GM08714 (cell line): ENCODE measurements around the gene EEF1B2.
"Not testable (repeated sequence)": the region's sequence is repeated elsewhere in the genome, so short reads cannot be mapped to it uniquely, and the experiment has no call there.

Experiments
- H3K4me3 ChIP-seq: fragments of 200-500 bp; sonication (Bioruptor generic); 2 replicates; pipeline ENCODE4 v1.5.1; 2014; ENCODE audit warnings: mild to moderate bottlenecking, low read length, inconsistent platforms
- ZNF274 ChIP-seq: IDR thresholded peaks from 2 replicates; pipeline ENCODE4 v1.6.1; 2012; ENCODE audit warnings: mild to moderate bottlenecking, low read depth, low read length

EEF1B2 gene

GRCh38 chr2:206158563-206159345 is 941 bp upstream of the EEF1B2 start:
- no peak for TF ChIP-seq ZNF274
- peak overlapping the region; percentile 93 for H3K4me3 ChIP-seq

DNA sequence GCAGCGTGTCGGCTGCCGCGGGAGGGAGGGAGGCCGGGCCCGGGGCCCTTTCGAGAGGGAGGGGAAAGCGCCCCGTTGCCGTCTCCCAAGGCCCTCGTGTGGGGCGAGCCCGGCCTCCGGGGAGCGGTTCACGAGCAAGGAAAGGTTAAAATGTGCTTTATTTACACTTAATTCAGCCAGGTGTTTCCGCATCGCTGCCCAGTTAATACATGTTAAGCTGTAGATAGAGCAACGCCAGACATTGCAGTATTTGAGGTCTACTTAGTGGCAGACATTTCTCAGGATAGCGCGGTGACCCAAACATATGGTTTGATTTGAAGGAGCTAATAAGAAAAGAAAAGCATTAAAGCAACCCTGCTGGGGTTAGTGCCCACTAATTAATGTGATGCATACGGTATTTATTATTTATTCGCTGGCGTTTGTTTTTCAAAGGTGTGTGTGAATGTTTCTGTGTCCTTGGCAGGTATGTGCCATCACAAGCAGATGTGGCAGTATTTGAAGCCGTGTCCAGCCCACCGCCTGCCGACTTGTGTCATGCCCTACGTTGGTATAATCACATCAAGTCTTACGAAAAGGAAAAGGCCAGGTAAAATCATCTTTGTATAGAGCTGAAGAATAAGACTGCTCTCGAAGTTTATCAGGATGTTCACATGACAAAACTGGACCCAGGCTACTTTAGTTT is 571 bp downstream of the EEF1B2 start:
- TF ChIP-seq ZNF274 = no peak
- H3K4me3 ChIP-seq = peak overlapping the region; percentile 100

DNA sequence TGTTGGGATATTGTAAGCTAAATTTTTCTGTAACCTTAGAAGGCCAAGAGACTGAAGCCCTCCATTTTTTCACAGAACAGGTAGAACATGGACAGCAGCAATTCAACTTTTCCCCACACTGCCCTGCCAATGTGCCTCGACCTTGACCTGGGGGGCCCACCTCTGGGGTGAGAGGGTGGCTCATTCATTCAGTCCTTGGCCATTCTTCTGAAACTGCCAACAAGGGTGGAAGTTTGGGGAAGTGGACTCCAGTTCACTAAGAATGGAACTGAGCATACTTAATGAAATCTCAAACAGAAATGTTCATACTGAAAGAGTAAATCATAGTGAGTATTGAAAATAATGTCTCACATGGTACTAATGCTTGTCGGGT is 1.1 kb downstream of the EEF1B2 start:
- peak overlapping the region; percentile 100 for H3K4me3 ChIP-seq
- TF ChIP-seq ZNF274 = no peak

GRCh38 chr2:206162401-206162800 is 2.7 kb downstream of the EEF1B2 start:
- not testable (repeated sequence) for H3K4me3 ChIP-seq

- no peak for TF ChIP-seq ZNF274
- H3K4me3 ChIP-seq = no peak overlapping the region
Measured at GRCh38 chr2:206163251-206163880, 3.7 kb downstream of the EEF1B2 start.

DNA sequence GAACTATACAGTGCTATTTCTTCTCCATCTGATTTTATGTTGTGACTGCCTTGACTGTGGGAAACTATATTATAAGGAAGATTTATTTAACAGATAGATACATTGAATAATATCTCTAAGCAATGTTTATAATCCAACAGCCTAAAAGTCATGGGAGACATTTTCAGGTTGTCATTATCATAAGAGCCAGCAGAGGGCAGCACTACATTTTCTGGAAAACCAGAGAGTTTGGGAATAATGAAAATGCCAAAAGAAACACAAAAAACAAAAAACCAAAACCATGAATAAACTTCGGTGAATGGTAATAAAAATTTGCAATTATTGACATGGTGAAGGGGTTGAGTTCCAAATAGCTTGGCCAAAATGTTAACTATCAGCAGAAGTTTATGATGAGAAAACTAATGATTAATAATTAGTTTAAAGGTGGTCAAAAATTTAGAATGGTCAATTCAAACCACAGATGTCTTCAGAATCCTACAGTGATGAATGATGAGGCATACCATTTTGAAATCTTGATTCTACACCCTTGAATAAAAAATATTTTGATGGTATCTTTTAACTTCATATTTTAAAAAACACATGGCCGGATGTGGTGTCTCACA is 4.7 kb downstream of the EEF1B2 start:
- H3K4me3 ChIP-seq = no peak overlapping the region
- no peak for TF ChIP-seq ZNF274

DNA sequence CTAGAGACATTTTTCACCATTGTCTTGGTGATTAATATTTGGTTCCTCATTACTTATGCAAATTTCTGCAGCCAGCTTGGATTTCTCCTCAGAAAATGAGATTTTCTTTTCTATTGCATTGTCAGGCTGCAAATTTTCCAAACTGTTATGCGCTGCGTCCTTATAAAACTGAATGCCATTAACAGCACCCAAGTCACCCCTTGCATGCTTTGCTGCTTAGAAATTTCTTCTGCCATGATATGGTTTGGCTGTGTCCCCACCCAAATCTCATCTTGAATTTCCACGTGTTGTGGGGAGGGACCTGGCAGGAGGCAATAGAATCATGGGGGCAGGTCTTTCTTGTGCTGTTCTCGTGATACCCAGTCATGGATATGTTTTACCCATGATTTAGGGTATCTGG is 8.5 kb downstream of the EEF1B2 start:
- not testable (repeated sequence) for H3K4me3 ChIP-seq

DNA sequence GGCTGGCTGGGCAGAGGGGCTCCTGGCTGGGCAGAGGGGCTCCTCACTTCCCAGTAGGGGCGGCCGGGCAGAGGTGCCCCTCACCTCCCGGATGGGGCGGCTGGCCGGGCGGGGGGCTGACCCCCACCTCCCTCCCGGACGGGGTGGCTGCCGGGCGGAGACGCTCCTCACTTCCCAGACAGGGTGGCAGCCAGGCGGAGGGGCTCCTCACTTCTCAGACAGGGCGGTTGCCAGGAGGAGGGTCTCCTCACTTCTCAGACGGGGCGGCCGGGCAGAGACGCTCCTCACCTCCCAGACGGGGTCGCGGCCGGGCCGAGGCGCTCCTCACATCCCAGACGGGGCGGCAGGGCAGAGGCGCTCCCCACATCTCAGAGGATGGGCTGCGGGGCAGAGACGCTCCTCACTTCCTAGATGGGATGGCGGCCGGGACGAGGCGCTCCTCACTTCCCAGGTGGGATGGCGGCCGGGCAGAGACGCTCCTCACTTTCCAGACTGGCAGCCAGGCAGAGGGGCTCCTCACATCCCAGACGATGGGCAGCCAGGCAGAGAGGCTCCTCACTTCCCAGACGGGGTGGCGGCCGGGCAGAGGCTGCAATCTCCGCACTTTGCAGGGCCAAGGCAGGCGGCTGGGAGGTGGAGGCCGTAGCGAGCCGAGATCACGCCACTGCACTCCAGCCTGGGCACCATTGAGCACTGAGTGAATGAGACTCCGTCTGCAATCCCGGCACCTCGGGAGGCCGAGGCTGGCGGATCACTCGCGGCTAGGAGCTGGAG is 12.1 kb downstream of the EEF1B2 start:
- not testable (repeated sequence) for H3K4me3 ChIP-seq

GRCh38 chr2:206173147-206173546 is 13.5 kb downstream of the EEF1B2 start:
- no peak overlapping the region for H3K4me3 ChIP-seq
- no peak for TF ChIP-seq ZNF274

DNA sequence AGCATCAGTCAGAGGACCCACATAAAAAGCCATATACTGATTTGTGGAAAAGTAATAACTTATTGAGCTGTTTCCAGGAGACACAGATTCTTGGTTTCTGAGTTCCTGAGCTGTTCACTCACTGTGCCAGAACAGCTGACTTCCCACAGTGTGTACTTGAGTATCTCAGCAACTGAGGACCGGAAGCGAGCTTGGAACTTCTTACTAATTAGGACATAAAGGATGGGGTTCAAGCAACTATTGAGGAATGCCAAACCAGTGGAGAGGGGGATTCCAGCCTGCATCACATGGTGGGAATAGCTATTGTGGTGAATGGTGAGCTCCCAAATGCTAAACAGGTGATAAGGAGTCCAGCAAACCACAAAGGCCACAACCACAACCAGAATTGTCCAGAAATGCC is 16.4 kb downstream of the EEF1B2 start:
- no peak overlapping the region for H3K4me3 ChIP-seq
- TF ChIP-seq ZNF274 = no peak

GRCh38 chr2:206176901-206177300 is 17.2 kb downstream of the EEF1B2 start:
- no peak overlapping the region for H3K4me3 ChIP-seq
- TF ChIP-seq ZNF274 = no peak

DNA sequence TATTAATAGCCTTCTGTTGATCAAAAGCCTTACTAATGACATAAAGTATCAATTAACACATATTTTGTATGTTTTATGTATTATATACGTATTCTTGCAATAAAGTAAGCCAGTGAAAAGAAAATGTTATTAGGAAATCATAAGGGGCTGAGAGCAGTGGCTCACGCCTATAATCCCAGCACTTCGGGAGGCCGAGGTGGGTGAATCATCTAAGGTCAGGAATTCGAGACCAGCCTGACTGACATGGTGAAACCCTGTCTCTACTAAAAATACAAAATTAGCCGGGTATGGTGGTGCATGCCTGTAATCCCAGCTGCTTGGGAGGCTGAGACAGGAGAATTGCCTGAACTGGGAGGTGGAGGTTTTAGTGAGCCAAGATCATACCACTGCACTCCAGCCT is 21.8 kb downstream of the EEF1B2 start:
- H3K4me3 ChIP-seq = not testable (repeated sequence)

GRCh38 chr2:206189691-206190090 is 30.0 kb downstream of the EEF1B2 start:
- no peak overlapping the region for H3K4me3 ChIP-seq
- TF ChIP-seq ZNF274 = no peak

GRCh38 chr2:206190111-206190510 is 30.4 kb downstream of the EEF1B2 start:
- TF ChIP-seq ZNF274 = no peak
- H3K4me3 ChIP-seq = no peak overlapping the region

DNA sequence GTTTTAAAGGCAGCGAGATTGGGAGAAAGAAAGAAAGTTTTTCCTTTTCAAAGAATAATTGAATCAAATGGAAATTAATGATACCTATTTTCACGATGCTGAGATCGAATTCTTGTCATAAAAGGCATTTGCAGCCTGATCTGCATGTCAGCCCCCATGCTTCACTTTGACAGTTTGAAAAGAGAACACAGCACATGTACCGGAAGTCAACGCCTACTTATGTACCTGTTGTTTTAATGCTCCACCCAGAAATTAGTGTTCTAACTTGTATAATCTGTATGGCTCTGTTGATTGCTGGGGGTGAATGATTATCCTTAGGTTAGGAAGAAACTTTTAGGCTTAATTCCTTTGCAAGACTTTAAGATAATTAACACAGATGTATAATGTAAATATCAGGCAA is 31.0 kb downstream of the EEF1B2 start:
- H3K4me3 ChIP-seq = no peak overlapping the region
- TF ChIP-seq ZNF274 = no peak
